Natural killer cell (primary cell): ENCODE data around the gene NT5DC4. TPM values are rescaled to one million over a fixed set of nuclear protein-coding genes. Genes with fewer than 3 reads are reported as not detected.
"Not testable (repeated sequence)": the region's sequence is repeated elsewhere in the genome, so short reads cannot be mapped to it uniquely, and the experiment has no call there.

Experiments used
- ATAC-seq, 3 donors: fragments of 150-1000 bp in 2 of 3; fragments of 200-7000 bp in 1 of 3; cut with Tn5 transposase; 1 replicate in 1 of 3; 2 replicates in 2 of 3; pipeline ENCODE4 v1.10.0; 2021; ENCODE audit warnings: mild to moderate bottlenecking in 2 of 3, moderate library complexity in 2 of 3
- DNase-seq, 2 donors: peaks; one replicate each; pipeline versions ENCODE4 v3.0.0 to v3.0.0-alpha.2; 2013 to 2021; ENCODE audit warnings: mixed read lengths in 1 of 2
- H3K27ac ChIP-seq: one replicate; pipeline ENCODE4 v1.5.1; 2013; ENCODE audit warnings: mild to moderate bottlenecking, low read length
- H3K27me3 ChIP-seq: one replicate; pipeline ENCODE4 v1.6.1; 2013; ENCODE audit warnings: low read length; ENCODE audit not compliant: control insufficient read depth, insufficient read depth
- H3K36me3 ChIP-seq: one replicate; pipeline ENCODE4 v1.6.1; 2013; ENCODE audit warnings: low read length; ENCODE audit not compliant: control insufficient read depth, insufficient read depth
- H3K4me1 ChIP-seq: one replicate; pipeline ENCODE4 v1.6.1; 2013; ENCODE audit warnings: low read length; ENCODE audit not compliant: control insufficient read depth, insufficient read depth
- H3K4me3 ChIP-seq: one replicate; pipeline ENCODE4 v1.5.1; 2013; ENCODE audit warnings: low read length
- H3K9me3 ChIP-seq: one replicate; pipeline ENCODE4 v1.6.1; 2013; ENCODE audit warnings: low read length; ENCODE audit not compliant: control insufficient read depth, insufficient read depth
- H3K27ac Mint-ChIP-seq, 2 donors: one replicate each; pipeline ENCODE4 v1.8.0; 2022; ENCODE audit warnings: mild to moderate bottlenecking in 2 of 2, mixed read lengths in 2 of 2, moderate library complexity in 1 of 2
- H3K27me3 Mint-ChIP-seq, 2 donors: one replicate each; pipeline ENCODE4 v1.8.0; 2022; ENCODE audit warnings: low read depth in 2 of 2, mixed read lengths in 2 of 2
- H3K36me3 Mint-ChIP-seq: one replicate; pipeline ENCODE4 v1.8.0; 2022; ENCODE audit warnings: mixed read lengths
- H3K4me1 Mint-ChIP-seq, 2 donors: one replicate each; pipeline ENCODE4 v1.8.0; 2022; ENCODE audit warnings: mixed read lengths in 2 of 2
- H3K4me3 Mint-ChIP-seq: one replicate; pipeline ENCODE4 v1.8.0; 2022; ENCODE audit warnings: mild to moderate bottlenecking, moderate library complexity, mixed read lengths
- H3K9me3 Mint-ChIP-seq, 2 donors: one replicate each; pipeline ENCODE4 v1.8.0; 2022; ENCODE audit warnings: mixed read lengths in 2 of 2
- WGBS: methylation state at CpG from one replicate; pipeline ENCODE4 v1.1.7; 2013; ENCODE audit warnings: missing lambda C conversion rate; ENCODE audit not compliant: insufficient coverage; 5-methylcytosine and 5-hydroxymethylcytosine counted together
- intact Hi-C: fragments of 100-400 bp; cut with micrococcal nuclease; formaldehyde crosslinking; loops from one replicate; pipeline ENCODE4 v1.14.2; 2022
- total RNA-seq, 4 donors: library from RNA; stranded (reverse); fragments of 120-200 nt in 1 of 4; gene quantifications; one replicate each; pipeline versions ENCODE4 v1.2.3 to v1.2.4, GENCODE V29; 2013 to 2022
- TF ChIP-seq, protein P1 (sequence below): fragments of 200-600 bp; IDR thresholded peaks from one replicate; pipeline ENCODE4 v1.8.0; 2022; ENCODE audit warnings: antibody characterized with exemption

NT5DC4 gene
- total RNA-seq, 3 donors from 2014 or later (not counting 1 experiment from before 2014, with no cell fraction given) = 0.45 to 2.0 TPM; not detected in 1

DNA sequence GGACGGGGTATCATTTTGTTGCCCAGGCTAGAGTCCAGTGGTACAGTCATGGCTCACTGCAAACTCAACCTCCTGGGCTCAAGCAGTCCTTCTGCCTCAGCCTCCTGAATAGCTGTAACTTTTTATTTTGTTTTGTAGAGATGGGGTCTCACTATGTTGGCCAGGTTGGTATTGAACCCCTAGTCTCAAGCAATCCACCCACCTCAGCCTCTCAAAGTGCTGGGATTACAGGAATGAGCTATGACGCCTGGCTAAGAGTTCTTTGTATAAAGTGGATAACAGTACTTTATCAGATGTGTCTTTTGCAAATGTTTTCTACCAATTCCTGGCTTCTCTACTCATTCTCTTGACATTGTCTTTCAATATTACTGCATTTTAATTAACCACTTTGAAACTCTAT, 17.1 kb upstream of the NT5DC4 start:
- Histone ChIP-seq H3K4me1 (peaks cover 33% of the 10 kb centered on the region), H3K27ac (no peak overlapping the region), H3K27me3 (no peaks in the 10 kb centered on the region), H3K4me3 (no peak overlapping the region), H3K36me3 (no peaks in the 10 kb centered on the region), H3K9me3 (no peaks in the 10 kb centered on the region)
- Mint-ChIP-seq H3K9me3 (no peaks in the 10 kb centered on the region), H3K4me1 (peaks cover 44 to 47% of the 10 kb centered on the region in 2 donors), H3K27me3 (no peaks in the 10 kb centered on the region), H3K27ac (no peak overlapping the region), H3K4me3 (no peak overlapping the region), H3K36me3 (no peaks in the 10 kb centered on the region)
- intact Hi-C loops = no loop called here
- 0% methylated on average over 1 of the region's 2 CpGs for WGBS
- no peak for DNase-seq
- TF ChIP-seq, protein P1, sequence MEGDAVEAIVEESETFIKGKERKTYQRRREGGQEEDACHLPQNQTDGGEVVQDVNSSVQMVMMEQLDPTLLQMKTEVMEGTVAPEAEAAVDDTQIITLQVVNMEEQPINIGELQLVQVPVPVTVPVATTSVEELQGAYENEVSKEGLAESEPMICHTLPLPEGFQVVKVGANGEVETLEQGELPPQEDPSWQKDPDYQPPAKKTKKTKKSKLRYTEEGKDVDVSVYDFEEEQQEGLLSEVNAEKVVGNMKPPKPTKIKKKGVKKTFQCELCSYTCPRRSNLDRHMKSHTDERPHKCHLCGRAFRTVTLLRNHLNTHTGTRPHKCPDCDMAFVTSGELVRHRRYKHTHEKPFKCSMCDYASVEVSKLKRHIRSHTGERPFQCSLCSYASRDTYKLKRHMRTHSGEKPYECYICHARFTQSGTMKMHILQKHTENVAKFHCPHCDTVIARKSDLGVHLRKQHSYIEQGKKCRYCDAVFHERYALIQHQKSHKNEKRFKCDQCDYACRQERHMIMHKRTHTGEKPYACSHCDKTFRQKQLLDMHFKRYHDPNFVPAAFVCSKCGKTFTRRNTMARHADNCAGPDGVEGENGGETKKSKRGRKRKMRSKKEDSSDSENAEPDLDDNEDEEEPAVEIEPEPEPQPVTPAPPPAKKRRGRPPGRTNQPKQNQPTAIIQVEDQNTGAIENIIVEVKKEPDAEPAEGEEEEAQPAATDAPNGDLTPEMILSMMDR = no peak
- ATAC-seq = no peak

DNA sequence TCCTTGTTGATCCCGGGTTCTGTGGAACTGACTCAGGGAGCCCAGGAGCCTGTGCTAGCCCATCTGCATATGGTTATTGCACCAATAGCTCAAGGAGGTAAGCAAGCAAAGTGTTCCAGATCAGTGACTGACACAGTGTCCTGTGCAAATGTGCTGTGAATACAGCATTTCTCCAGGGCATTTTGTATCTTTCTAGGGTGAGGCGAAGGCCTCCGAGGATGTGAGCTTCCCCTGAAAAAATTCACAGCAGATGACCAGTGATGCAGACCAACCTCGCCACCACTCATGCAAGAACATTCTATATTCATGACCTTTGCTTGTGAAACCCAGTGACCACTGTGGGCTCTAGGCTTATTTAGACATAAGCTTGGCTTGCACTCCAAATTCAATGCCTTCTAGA, 15.2 kb upstream of the NT5DC4 start:
- H3K4me1 ChIP-seq = peaks cover 41% of the 10 kb centered on the region
- H3K27ac ChIP-seq = no peak overlapping the region
- no peaks in the 10 kb centered on the region for H3K9me3 ChIP-seq
- H3K27me3 ChIP-seq = no peaks in the 10 kb centered on the region
- intact Hi-C loops = no loop called here
- 82% methylated on average over 4 of the region's 4 CpGs for WGBS
- no peak overlapping the region for H3K4me3 Mint-ChIP-seq
- H3K4me1 Mint-ChIP-seq = peaks cover 44 to 53% of the 10 kb centered on the region in 2 donors
- TF ChIP-seq, protein P1 = no peak
- no peaks in the 10 kb centered on the region for H3K36me3 ChIP-seq
- no peaks in the 10 kb centered on the region for H3K9me3 Mint-ChIP-seq
- H3K4me3 ChIP-seq = no peak overlapping the region
- ATAC-seq (no peak), DNase-seq (no peak)
- H3K36me3 Mint-ChIP-seq = no peaks in the 10 kb centered on the region
- no peak overlapping the region for H3K27ac Mint-ChIP-seq
- no peaks in the 10 kb centered on the region for H3K27me3 Mint-ChIP-seq

DNA sequence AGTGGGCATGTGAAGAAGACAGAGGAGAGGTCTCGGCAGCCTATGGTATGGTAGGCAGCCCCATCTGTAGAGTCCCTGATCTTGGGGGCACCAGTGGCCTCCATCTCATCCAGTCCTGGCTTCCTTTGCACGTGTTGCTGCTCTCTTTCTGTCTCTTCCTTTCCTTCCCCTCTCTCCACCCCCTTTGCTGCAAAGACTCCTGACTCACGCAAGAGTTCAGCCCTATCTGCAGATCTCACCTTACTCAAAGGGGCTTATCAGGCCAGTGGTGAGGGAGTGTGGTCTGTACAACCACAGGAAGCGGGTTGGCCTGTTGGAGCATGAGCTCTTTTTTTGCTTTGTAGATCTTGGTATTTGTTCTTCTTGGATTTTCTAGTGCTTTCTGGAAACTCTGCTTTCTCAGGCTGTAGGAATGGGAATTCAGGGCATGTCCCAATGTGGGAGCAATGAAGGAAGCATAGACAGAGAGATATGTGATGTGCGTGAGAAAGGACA, 14.6 kb upstream of the NT5DC4 start:
- Histone ChIP-seq H3K4me1 (peaks cover 44% of the 10 kb centered on the region), H3K27ac (no peak overlapping the region), H3K4me3 (no peak overlapping the region), H3K9me3 (no peaks in the 10 kb centered on the region), H3K27me3 (no peaks in the 10 kb centered on the region), H3K36me3 (no peaks in the 10 kb centered on the region)
- Mint-ChIP-seq H3K27me3 (peaks cover 0 to 2% of the 10 kb centered on the region in 2 donors), H3K4me3 (peak overlapping the region; percentile 42), H3K4me1 (peaks cover 41 to 58% of the 10 kb centered on the region in 2 donors), H3K9me3 (no peaks in the 10 kb centered on the region), H3K36me3 (no peaks in the 10 kb centered on the region), H3K27ac (peak overlapping the region in 1 of 2 donors; percentile 37)
- intact Hi-C loops = no loop called here
- TF ChIP-seq, protein P1 = no peak
- DNase-seq (peak in 1 of 2 donors; percentile 66), ATAC-seq (peak; percentile 74 to 90 (median 88))
- 14% methylated on average over 4 of the region's 5 CpGs for WGBS

DNA sequence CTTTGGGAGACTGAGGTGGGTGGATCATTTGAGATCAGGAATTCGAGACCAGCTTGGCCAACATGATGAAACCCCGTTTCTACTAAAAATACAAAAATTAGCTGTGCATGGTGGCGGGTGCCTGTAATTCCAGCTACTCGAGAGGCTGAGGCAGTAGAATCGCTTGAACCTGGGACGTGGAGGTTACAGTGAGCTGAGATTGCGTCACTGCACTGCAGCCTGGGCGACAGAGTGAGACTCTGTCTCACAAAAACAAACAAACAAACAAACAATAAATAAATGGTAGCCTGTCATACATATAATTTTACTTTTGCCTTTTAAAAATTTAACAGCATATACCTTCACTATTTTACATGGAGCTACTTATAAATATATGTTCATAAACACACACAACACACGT, 13.9 kb upstream of the NT5DC4 start:
- H3K9me3 Mint-ChIP-seq, intact Hi-C loops, H3K27ac ChIP-seq: not testable (repeated sequence)

More for the DNA sequence above, 13.9 kb upstream of the NT5DC4 start:
- H3K27me3 Mint-ChIP-seq, H3K36me3 ChIP-seq, DNase-seq, H3K9me3 ChIP-seq, ATAC-seq, H3K27me3 ChIP-seq, H3K36me3 Mint-ChIP-seq, H3K4me3 ChIP-seq, H3K27ac Mint-ChIP-seq: not testable (repeated sequence)
- Mint-ChIP-seq H3K4me3 (peak overlapping the region; percentile 42), H3K4me1 (peaks cover 41 to 61% of the 10 kb centered on the region in 2 donors)
- 89% methylated on average over 8 of the region's 9 CpGs for WGBS
- peaks cover 44% of the 10 kb centered on the region for H3K4me1 ChIP-seq
